ENCODE results near the gene SPRYD3.

SPRYD3 gene

GRCh38 chr12:53049571-53050318 is 29.4 kb downstream of the SPRYD3 start, which contains the start of gene TNS2 (continued):
- TF ChIP-seq INSM2 (tag by site-specific recombination; IDR thresholded peaks at IDR 0.05) (no peak), ZNF580 (tag by site-specific recombination; IDR thresholded peaks at IDR 0.05) (no peak), OSR2 (tag by site-specific recombination; IDR thresholded peaks at IDR 0.05) (no peak), KLF1 (tag by site-specific recombination; IDR thresholded peaks at IDR 0.05) (0 out of 2 replicates have a peak, but pooled peaks have one; percentile 43), ZNF629 (tag by site-specific recombination; IDR thresholded peaks at IDR 0.05) (peak; percentile 38), HOXA7 (CRISPR knock-in tag; IDR thresholded peaks at IDR 0.05; ENCODE audit: borderline replicate concordance) (no peak), PRDM10 (tag by site-specific recombination; IDR thresholded peaks at IDR 0.05) (peak; percentile 90), ZBTB21 (tag by site-specific recombination; IDR thresholded peaks at IDR 0.05) (no peak), IKZF3 (tag by site-specific recombination; IDR thresholded peaks at IDR 0.05) (0 out of 2 replicates have a peak, but pooled peaks have one; percentile 13), ZNF660 (tag by site-specific recombination; IDR thresholded peaks at IDR 0.05) (no peak), ZNF777 (tag by site-specific recombination; IDR thresholded peaks at IDR 0.05; ENCODE audit: borderline replicate concordance) (no peak), ZNF639 (tag by site-specific recombination; IDR thresholded peaks at IDR 0.05) (peak; percentile 57; the same call in 1 of the 2 replicates), ZNF658 (tag by site-specific recombination; IDR thresholded peaks at IDR 0.05) (no peak), TSHZ1 (tag by site-specific recombination; IDR thresholded peaks at IDR 0.05; ENCODE audit: borderline replicate concordance) (0 out of 2 replicates have a peak, but pooled peaks have one; percentile 21), REST (tag by site-specific recombination; IDR thresholded peaks at IDR 0.05) (no peak), ZNF133 (tag by site-specific recombination; IDR thresholded peaks at IDR 0.05) (no peak), ZBTB7A (tag by site-specific recombination; IDR thresholded peaks at IDR 0.05; ENCODE audit: low read depth) (no peak), ZNF366 (tag by site-specific recombination; conservative IDR thresholded peaks at IDR 0.05) (peak; percentile 47; the same call in 1 of the 2 replicates), ZNF341 (tag by site-specific recombination; IDR thresholded peaks at IDR 0.05; ENCODE audit: low read depth) (peak; percentile 89), EGR2 (tag by site-specific recombination; IDR thresholded peaks at IDR 0.05; ENCODE audit: low read depth) (peak; percentile 89), ZNF654 (tag by site-specific recombination; IDR thresholded peaks at IDR 0.05; ENCODE audit: low read depth) (no peak), ZFHX2 (tag by site-specific recombination; conservative IDR thresholded peaks at IDR 0.05) (peak; percentile 88), ZNF350 (tag by site-specific recombination; IDR thresholded peaks at IDR 0.05) (no peak), ZSCAN23 (tag by site-specific recombination; IDR thresholded peaks at IDR 0.05) (no peak)
